ENCODE data around the gene ZNF469. TPM values are rescaled to one million over a fixed set of nuclear protein-coding genes. Genes with fewer than 3 reads are reported as not detected.

Gene ZNF469
- total and polyA plus RNA-seq, 2 donors (not counting 3 experiments of a cell fraction or from before 2014, with no cell fraction given): 0.90 to 5.7 TPM

DNA sequence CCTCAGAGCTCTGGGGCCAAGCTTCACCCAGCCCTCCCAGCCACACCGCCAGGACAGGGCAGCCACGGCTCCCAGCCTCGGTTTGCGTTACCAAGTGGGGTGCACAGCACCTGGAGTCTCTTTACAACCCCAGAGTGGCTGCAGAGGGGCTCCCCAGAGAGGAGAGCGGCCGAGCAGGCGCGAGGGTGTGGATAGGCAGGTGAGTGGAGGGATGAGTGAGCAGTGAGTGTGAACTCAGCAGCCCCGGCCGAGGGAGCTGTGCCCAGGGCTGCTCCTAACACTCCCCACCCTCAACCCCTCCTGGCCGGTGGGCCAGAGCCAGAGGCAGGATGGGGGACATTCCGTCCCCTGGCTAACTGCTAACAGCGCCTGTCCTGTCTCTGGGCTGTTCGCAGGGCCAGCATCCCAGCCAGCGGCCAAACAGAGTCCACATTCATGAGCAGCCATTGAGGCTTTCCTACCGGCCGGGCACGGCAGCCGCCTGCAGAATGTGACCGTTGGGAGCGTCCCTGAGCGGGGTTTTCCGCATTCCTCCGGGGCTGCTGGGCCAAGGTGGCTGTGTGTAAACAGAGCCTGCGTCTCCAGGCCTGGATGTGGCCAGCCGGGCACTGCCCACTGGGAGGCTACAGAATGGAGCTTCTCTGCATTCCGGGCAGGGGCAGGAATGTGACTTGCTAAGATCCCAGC, 5.3 kb downstream of the ZNF469 start:
- Histone ChIP-seq H3K9me3 (replicated peaks; ENCODE audit: control insufficient read depth, insufficient read depth, low read length) (no peaks in the 10 kb centered on the region), H3K9ac (replicated peaks; ENCODE audit: extremely low read depth, insufficient read depth, low read length) (no peak overlapping the region), H3K4me1 (ENCODE audit: control insufficient read depth, extremely low read depth, insufficient read depth, low read length) (no peaks in the 10 kb centered on the region), H3K79me2 (ENCODE audit: control insufficient read depth, insufficient read depth, low read length) (no peaks in the 10 kb centered on the region), H3K27me3 (ENCODE audit: control insufficient read depth in 2 of 2, insufficient read depth in 2 of 2, low read length in 2 of 2) (peaks cover 12 to 18% of the 10 kb centered on the region in 2 experiments), H3K4me2 (ENCODE audit: insufficient read depth, low read length) (no peak overlapping the region), H2AFZ (ENCODE audit: low read depth, low read length) (no peak overlapping the region), H3K27ac (ENCODE audit: insufficient read depth, low read depth, low read length) (no peak overlapping the region), H3K4me3 (replicated peaks in 1 of 3; ENCODE audit: insufficient read depth in 1 of 3, low read depth in 1 of 3, low read length in 3 of 3) (no peak overlapping the region), H4K20me1 (replicated peaks; ENCODE audit: control insufficient read depth, extremely low read depth, insufficient read depth, low read length) (no peaks in the 10 kb centered on the region), H3K9me1 (replicated peaks; ENCODE audit: control insufficient read depth, extremely low read depth, insufficient read depth, low read length) (no peaks in the 10 kb centered on the region), H3K36me3 (ENCODE audit: control insufficient read depth in 2 of 2, extremely low read depth in 1 of 2, insufficient read depth in 2 of 2, low read length in 2 of 2) (no peaks in the 10 kb centered on the region)
- FAIRE-seq (no peak), DNase-seq (ENCODE audit: low read depth, low spot score) (peak; percentile 10)
- TF ChIP-seq GATA2 (IDR thresholded peaks at IDR 0.05; ENCODE audit: insufficient read depth, insufficient read length, low read depth, low read length): no peak
- TF ChIP-seq MYC (IDR thresholded peaks at IDR 0.05; ENCODE audit: low read depth, low read length): no peak
- TF ChIP-seq EZH2 (IDR thresholded peaks at IDR 0.05; ENCODE audit: borderline replicate concordance, low read depth, low read length, severe bottlenecking): no peak
- TF ChIP-seq POLR2AphosphoS5 (IDR thresholded peaks at IDR 0.05; ENCODE audit: insufficient read depth, low read depth, low read length): no peak
- no peak for TF ChIP-seq FOS (IDR thresholded peaks at IDR 0.05; ENCODE audit: borderline replicate concordance, insufficient read depth, low read length)
- TF ChIP-seq POLR2A (IDR thresholded peaks at IDR 0.05; ENCODE audit: low read depth, low read length): no peak
- TF ChIP-seq, protein P1, sequence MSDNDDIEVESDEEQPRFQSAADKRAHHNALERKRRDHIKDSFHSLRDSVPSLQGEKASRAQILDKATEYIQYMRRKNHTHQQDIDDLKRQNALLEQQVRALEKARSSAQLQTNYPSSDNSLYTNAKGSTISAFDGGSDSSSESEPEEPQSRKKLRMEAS (IDR thresholded peaks at IDR 0.05; ENCODE audit: insufficient read depth, insufficient read length): no peak
- TF ChIP-seq, protein P2, sequence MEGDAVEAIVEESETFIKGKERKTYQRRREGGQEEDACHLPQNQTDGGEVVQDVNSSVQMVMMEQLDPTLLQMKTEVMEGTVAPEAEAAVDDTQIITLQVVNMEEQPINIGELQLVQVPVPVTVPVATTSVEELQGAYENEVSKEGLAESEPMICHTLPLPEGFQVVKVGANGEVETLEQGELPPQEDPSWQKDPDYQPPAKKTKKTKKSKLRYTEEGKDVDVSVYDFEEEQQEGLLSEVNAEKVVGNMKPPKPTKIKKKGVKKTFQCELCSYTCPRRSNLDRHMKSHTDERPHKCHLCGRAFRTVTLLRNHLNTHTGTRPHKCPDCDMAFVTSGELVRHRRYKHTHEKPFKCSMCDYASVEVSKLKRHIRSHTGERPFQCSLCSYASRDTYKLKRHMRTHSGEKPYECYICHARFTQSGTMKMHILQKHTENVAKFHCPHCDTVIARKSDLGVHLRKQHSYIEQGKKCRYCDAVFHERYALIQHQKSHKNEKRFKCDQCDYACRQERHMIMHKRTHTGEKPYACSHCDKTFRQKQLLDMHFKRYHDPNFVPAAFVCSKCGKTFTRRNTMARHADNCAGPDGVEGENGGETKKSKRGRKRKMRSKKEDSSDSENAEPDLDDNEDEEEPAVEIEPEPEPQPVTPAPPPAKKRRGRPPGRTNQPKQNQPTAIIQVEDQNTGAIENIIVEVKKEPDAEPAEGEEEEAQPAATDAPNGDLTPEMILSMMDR (IDR thresholded peaks at IDR 0.05; ENCODE audit: extremely low read depth in 1 of 2, insufficient read depth in 1 of 2, low read depth in 1 of 2, low read length in 2 of 2): no peak
- no peak for TF ChIP-seq JUN (IDR thresholded peaks at IDR 0.05; ENCODE audit: borderline replicate concordance, insufficient read depth, insufficient read length, low read depth)
- no TSS peak for BruUV-seq (replicated peaks)
- CTCF ChIA-PET: interaction anchor here (0.7 to 1.3 kb wide), 2 partner anchors 49 to 193 kb away, joined by 3 to 4 read pairs; no protein-coding TSS in a partner anchor
- intact Hi-C loops (cut with micrococcal nuclease): no loop called here
- dilution Hi-C loops (cut with MboI; ENCODE audit: extremely low pct_ligation_motif_present, low sequenced_read_pairs): no loop called here
- POLR2A ChIA-PET: no interaction called here
